WTC11 (cell line): ENCODE data around the gene IFNA6.

ENCODE experiments used
- ATF1 ChIP-seq: sonication (generic); formaldehyde crosslinking; IDR thresholded peaks from 2 replicates; pipeline ENCODE4 v1.8.1; 2023; ENCODE audit warnings: mild to moderate bottlenecking, moderate library complexity, missing genetic modification reagents
- CTCF ChIP-seq: fragments of 200-600 bp; IDR thresholded peaks from 2 replicates; pipeline ENCODE4 v1.8.0; 2022; ENCODE audit warnings: antibody characterized with exemption
- PRRX2 ChIP-seq: fragments of 250-450 bp; sonication (Bioruptor Pico); IDR thresholded peaks from 2 replicates; pipeline ENCODE4 v1.8.0; 2021; ENCODE audit warnings: mild to moderate bottlenecking
- RELA ChIP-seq: sonication (generic); formaldehyde crosslinking; IDR thresholded peaks from 2 replicates; pipeline ENCODE4 v1.8.1; 2022; ENCODE audit warnings: missing genetic modification reagents, mild to moderate bottlenecking, borderline replicate concordance
- SP1 ChIP-seq: sonication (generic); formaldehyde crosslinking; conservative IDR thresholded peaks from 2 replicates; pipeline ENCODE4 v1.8.1; 2022; ENCODE audit warnings: missing genetic modification reagents
- TEAD4 ChIP-seq: sonication (generic); formaldehyde crosslinking; IDR thresholded peaks from 2 replicates; pipeline ENCODE4 v1.8.0; 2022; ENCODE audit warnings: mild to moderate bottlenecking, missing genetic modification reagents
- USF1 ChIP-seq: sonication (generic); formaldehyde crosslinking; IDR thresholded peaks from 2 replicates; pipeline ENCODE4 v1.8.0; 2022; ENCODE audit warnings: mild to moderate bottlenecking, missing genetic modification reagents
- ZNF121 ChIP-seq: sonication (generic); formaldehyde crosslinking; IDR thresholded peaks from 2 replicates; pipeline ENCODE4 v1.8.0; 2023; ENCODE audit warnings: missing genetic modification reagents
- ZNF232 ChIP-seq: sonication (generic); formaldehyde crosslinking; IDR thresholded peaks from 2 replicates; pipeline ENCODE4 v1.8.0; 2022; ENCODE audit warnings: mild to moderate bottlenecking, missing genetic modification reagents
- ZNF281 ChIP-seq: sonication (generic); formaldehyde crosslinking; IDR thresholded peaks from 2 replicates; pipeline ENCODE4 v1.8.0; 2023; ENCODE audit warnings: mild to moderate bottlenecking, missing genetic modification reagents
- ZNF416 ChIP-seq: fragments of 250-450 bp; sonication (Bioruptor Pico); IDR thresholded peaks from 2 replicates; pipeline ENCODE4 v1.9.0; 2021; ENCODE audit warnings: mild to moderate bottlenecking, inconsistent platforms
- ZSCAN18 ChIP-seq: fragments of 250-450 bp; sonication (Bioruptor Pico); IDR thresholded peaks from 2 replicates; pipeline ENCODE4 v2.1.2; 2022; ENCODE audit warnings: mild to moderate bottlenecking, moderate library complexity
- TF ChIP-seq, protein P1 (sequence below): sonication (generic); formaldehyde crosslinking; IDR thresholded peaks from 2 replicates; pipeline ENCODE4 v1.8.1; 2022; ENCODE audit warnings: mild to moderate bottlenecking, missing genetic modification reagents, moderate library complexity, borderline replicate concordance
- TF ChIP-seq, protein P2 (sequence below): sonication (generic); formaldehyde crosslinking; IDR thresholded peaks from 2 replicates; pipeline ENCODE4 v1.8.1; 2023; ENCODE audit warnings: mild to moderate bottlenecking, missing genetic modification reagents

- TF ChIP-seq USF1 (CRISPR knock-in tag) (no peak), CTCF (no peak), PRRX2 (no peak), ZNF281 (CRISPR knock-in tag) (no peak), RELA (no peak), TEAD4 (CRISPR knock-in tag) (no peak), ZNF121 (CRISPR knock-in tag) (no peak), ZNF232 (CRISPR knock-in tag) (no peak), ATF1 (CRISPR knock-in tag) (no peak), ZSCAN18 (CRISPR knock-in tag) (no peak), ZNF416 (CRISPR knock-in tag) (no peak), SP1 (CRISPR knock-in tag) (no peak)
- TF ChIP-seq, protein P1, sequence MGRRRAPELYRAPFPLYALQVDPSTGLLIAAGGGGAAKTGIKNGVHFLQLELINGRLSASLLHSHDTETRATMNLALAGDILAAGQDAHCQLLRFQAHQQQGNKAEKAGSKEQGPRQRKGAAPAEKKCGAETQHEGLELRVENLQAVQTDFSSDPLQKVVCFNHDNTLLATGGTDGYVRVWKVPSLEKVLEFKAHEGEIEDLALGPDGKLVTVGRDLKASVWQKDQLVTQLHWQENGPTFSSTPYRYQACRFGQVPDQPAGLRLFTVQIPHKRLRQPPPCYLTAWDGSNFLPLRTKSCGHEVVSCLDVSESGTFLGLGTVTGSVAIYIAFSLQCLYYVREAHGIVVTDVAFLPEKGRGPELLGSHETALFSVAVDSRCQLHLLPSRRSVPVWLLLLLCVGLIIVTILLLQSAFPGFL (CRISPR knock-in tag): no peak
- TF ChIP-seq, protein P2, sequence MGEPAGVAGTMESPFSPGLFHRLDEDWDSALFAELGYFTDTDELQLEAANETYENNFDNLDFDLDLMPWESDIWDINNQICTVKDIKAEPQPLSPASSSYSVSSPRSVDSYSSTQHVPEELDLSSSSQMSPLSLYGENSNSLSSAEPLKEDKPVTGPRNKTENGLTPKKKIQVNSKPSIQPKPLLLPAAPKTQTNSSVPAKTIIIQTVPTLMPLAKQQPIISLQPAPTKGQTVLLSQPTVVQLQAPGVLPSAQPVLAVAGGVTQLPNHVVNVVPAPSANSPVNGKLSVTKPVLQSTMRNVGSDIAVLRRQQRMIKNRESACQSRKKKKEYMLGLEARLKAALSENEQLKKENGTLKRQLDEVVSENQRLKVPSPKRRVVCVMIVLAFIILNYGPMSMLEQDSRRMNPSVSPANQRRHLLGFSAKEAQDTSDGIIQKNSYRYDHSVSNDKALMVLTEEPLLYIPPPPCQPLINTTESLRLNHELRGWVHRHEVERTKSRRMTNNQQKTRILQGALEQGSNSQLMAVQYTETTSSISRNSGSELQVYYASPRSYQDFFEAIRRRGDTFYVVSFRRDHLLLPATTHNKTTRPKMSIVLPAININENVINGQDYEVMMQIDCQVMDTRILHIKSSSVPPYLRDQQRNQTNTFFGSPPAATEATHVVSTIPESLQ (CRISPR knock-in tag): no peak
Observed at GRCh38 chr9:21350787-21351186, at the start of gene IFNA6.
